HG02763 (cell line): Measurements from ENCODE around the gene RGS7.

ENCODE experiments used
- ATAC-seq: cut with Tn5 transposase; IDR thresholded peaks from one replicate; pipeline ENCODE4 v1.9.1; 2021; ENCODE audit warnings: mild to moderate bottlenecking, moderate library complexity; ENCODE audit not compliant: unreplicated experiment

RGS7 gene

GRCh38 chr1:240866724-240867123, 490.3 kb downstream of the RGS7 start:
- no peak for ATAC-seq

- ATAC-seq: no peak
Observed at GRCh38 chr1:240860023-240860422, 497.0 kb downstream of the RGS7 start.

- ATAC-seq: no peak
Observed at GRCh38 chr1:240854367-240854766, 502.6 kb downstream of the RGS7 start.

- no peak for ATAC-seq
Observed at GRCh38 chr1:240847325-240847724, 509.7 kb downstream of the RGS7 start.

- no peak for ATAC-seq
Observed at GRCh38 chr1:240844486-240844885, 512.5 kb downstream of the RGS7 start.

GRCh38 chr1:240843798-240844197, 513.2 kb downstream of the RGS7 start:
- no peak for ATAC-seq

- no peak for ATAC-seq
Observed at GRCh38 chr1:240836271-240836670, 520.7 kb downstream of the RGS7 start.

- ATAC-seq: no peak
Observed at GRCh38 chr1:240835291-240835690, 521.7 kb downstream of the RGS7 start.

GRCh38 chr1:240833075-240833474, 523.9 kb downstream of the RGS7 start:
- ATAC-seq: no peak

GRCh38 chr1:240831922-240832321, 525.1 kb downstream of the RGS7 start:
- ATAC-seq: no peak

- no peak for ATAC-seq
Observed at GRCh38 chr1:240831191-240831631, 525.8 kb downstream of the RGS7 start.

- ATAC-seq: no peak
Observed at GRCh38 chr1:240829487-240829886, 527.5 kb downstream of the RGS7 start.

GRCh38 chr1:240827786-240828185, 529.2 kb downstream of the RGS7 start:
- ATAC-seq: no peak

GRCh38 chr1:240824238-240824637, 532.8 kb downstream of the RGS7 start:
- ATAC-seq: no peak

- ATAC-seq: no peak
Observed at GRCh38 chr1:240823357-240823756, 533.6 kb downstream of the RGS7 start.

- no peak for ATAC-seq
Observed at GRCh38 chr1:240821925-240822324, 535.1 kb downstream of the RGS7 start.

GRCh38 chr1:240820816-240821215, 536.2 kb downstream of the RGS7 start:
- ATAC-seq: no peak

- ATAC-seq: no peak
Observed at GRCh38 chr1:240816472-240816871, 540.5 kb downstream of the RGS7 start.

- ATAC-seq: no peak
Observed at GRCh38 chr1:240813720-240814119, 543.3 kb downstream of the RGS7 start.

GRCh38 chr1:240811256-240811655, 545.7 kb downstream of the RGS7 start:
- ATAC-seq: no peak

GRCh38 chr1:240808381-240808780, 548.6 kb downstream of the RGS7 start:
- ATAC-seq: no peak

GRCh38 chr1:240806200-240806745, 550.7 kb downstream of the RGS7 start:
- ATAC-seq: no peak

- ATAC-seq: no peak
Observed at GRCh38 chr1:240804475-240804874, 552.5 kb downstream of the RGS7 start.
